HG03060 (cell line): ENCODE data around the gene DGKA.
"Not testable (repeated sequence)": the region's sequence is repeated elsewhere in the genome, so short reads cannot be mapped to it uniquely, and the experiment has no call there.

Source experiments
- ATAC-seq: cut with Tn5 transposase; IDR thresholded peaks from one replicate; pipeline ENCODE4 v1.9.1; 2021; ENCODE audit warnings: low read depth, moderate number of reproducible peaks; ENCODE audit not compliant: unreplicated experiment

DGKA gene

GRCh38 chr12:55995366-55995765 lies 64.4 kb downstream of the DGKA start:
- ATAC-seq: no peak

GRCh38 chr12:55996201-55996714 lies 65.3 kb downstream of the DGKA start:
- ATAC-seq: no peak

- peak; percentile 94 for ATAC-seq
These were observed 66.0 kb downstream of the DGKA start, which contains the start of gene SUOX for GRCh38 chr12:55996715-55997534. SUOX (plus strand) TSS chr12:55997276; CDS start chr12:56002222, 4,946 bp downstream.

GRCh38 chr12:55997535-55997859 lies 66.5 kb downstream of the DGKA start:
- ATAC-seq: no peak

GRCh38 chr12:55999522-55999921 lies 68.6 kb downstream of the DGKA start:
- not testable (repeated sequence) for ATAC-seq

GRCh38 chr12:55999999-56000540 lies 69.1 kb downstream of the DGKA start:
- ATAC-seq: not testable (repeated sequence)

GRCh38 chr12:56001487-56002100 lies 70.6 kb downstream of the DGKA start:
- no peak for ATAC-seq

GRCh38 chr12:56003376-56003775 lies 72.4 kb downstream of the DGKA start:
- not testable (repeated sequence) for ATAC-seq
